Heart right ventricle (tissue), 16 donors: ENCODE data around the gene CNST. TPM values are rescaled to one million over a fixed set of nuclear protein-coding genes. Genes with fewer than 3 reads are reported as not detected.
"Not testable (repeated sequence)": the region's sequence is repeated elsewhere in the genome, so short reads cannot be mapped to it uniquely, and the experiment has no call there.

ENCODE experiments used
- ATAC-seq, 8 donors: fragments of 200-7000 bp; cut with Tn5 transposase; one replicate each; pipeline ENCODE4 v1.9.1; 2020; ENCODE audit warnings: mild to moderate bottlenecking in 8 of 8, moderate library complexity in 8 of 8, moderate number of reproducible peaks in 1 of 8
- DNase-seq, 2 donors: peaks; one replicate each; pipeline ENCODE4 v3.0.0-alpha.2; 2020
- H3K27ac ChIP-seq, 10 donors: fragments of 200-600 bp; sonication (generic) in 2 of 10; one replicate each; pipeline versions ENCODE4 v1.5.0 to v1.8.0; 2020 to 2022; ENCODE audit warnings: mild to moderate bottlenecking in 3 of 10
- H3K27me3 ChIP-seq, 7 donors: fragments of 200-600 bp; one replicate each; pipeline ENCODE4 v1.8.0; 2021 to 2022; ENCODE audit warnings: mild to moderate bottlenecking in 2 of 7
- H3K36me3 ChIP-seq, 9 donors: fragments of 200-600 bp; sonication (generic) in 1 of 9; one replicate each; pipeline versions ENCODE4 v1.5.0 to v1.8.0; 2020 to 2022; ENCODE audit warnings: mild to moderate bottlenecking in 2 of 9
- H3K4me1 ChIP-seq, 9 donors: fragments of 200-600 bp; sonication (generic) in 1 of 9; one replicate each; pipeline versions ENCODE4 v1.5.0 to v1.8.0; 2020 to 2022; ENCODE audit warnings: mild to moderate bottlenecking in 4 of 9
- H3K4me3 ChIP-seq, 10 donors: fragments of 200-600 bp; sonication (generic) in 2 of 10; one replicate each; pipeline versions ENCODE4 v1.5.0 to v1.8.0; 2020 to 2022; ENCODE audit warnings: mild to moderate bottlenecking in 7 of 10, moderate library complexity in 2 of 10
- H3K9me3 ChIP-seq, 11 donors: fragments of 200-600 bp in 10 of 11; sonication (generic) in 2 of 11; one replicate each; pipeline versions ENCODE4 v1.5.0 to v1.8.0; 2013 to 2022; ENCODE audit warnings: mild to moderate bottlenecking in 2 of 11, control low read depth in 1 of 11, moderate library complexity in 1 of 11
- WGBS, 2 donors: extraction: QIAGEN DNeasy Blood & Tissue Kit; methylation state at CpG; one replicate each; pipeline ENCODE4 v1.1.7; 2013; ENCODE audit warnings: inconsistent platforms in 1 of 2; 5-methylcytosine and 5-hydroxymethylcytosine counted together
- intact Hi-C, 10 donors: fragments of 100-400 bp; cut with DNase I; formaldehyde crosslinking; loops; one replicate each; pipeline versions ENCODE4 v1.11.1 to v1.14.2; 2022
- polyA plus RNA-seq, 2 donors: library from polyadenylated mRNA; stranded (reverse); fragments of 200-250 nt; gene quantifications; one replicate each; pipeline ENCODE4 v1.2.3, GENCODE V29; 2013
- total RNA-seq, 10 donors: library from RNA; stranded (reverse); fragmentation: NEBNext Ultra II Directional in 3 of 10; extraction: Animal tissue kit (Norgen Biotek cat#: 25700) in 3 of 10; gene quantifications; one replicate each; pipeline versions ENCODE4 v1.2.1 to v1.2.4, GENCODE V29; 2021 to 2023
- TF ChIP-seq, protein P1 (sequence below), 9 donors: fragments of 200-600 bp; sonication (generic) in 2 of 9; IDR thresholded peaks; one replicate each; pipeline versions ENCODE4 v1.5.0 to v1.8.0; 2021 to 2022; ENCODE audit warnings: antibody characterized with exemption in 9 of 9, mild to moderate bottlenecking in 5 of 9, moderate library complexity in 1 of 9
- donor health status: Arrhythmogenic right ventricular cardiomyopathy.
- donor health status: ischemic (EF 13 %, LVEDD 7.1; RV severe dilation, severe dysfunction).
- donor health status: healthy with polysubstance abuse.
- donor health status: DM: no; HTN: yes; CAD: no.
- donor health status: DM: no; HTN: no; CAD: no.
- donor health status: ischemic (EF 25% LVEDD 6.9; RV normal size, moderate dysfunction).
- donor health status: ischemic (EF 25% LVEDD 5.7; RV mildly dilated, moderate dysfunction).
- donor health status: healthy.
- donor health status: DM: yes; HTN: yes; CAD: no.
- donor health status: Ischemic cardiomyopathy.
- donor health status: ischemic (EF 35%, LVEDD 5.7; RV mildly dilated, moderate dysfunction).
- donor health status: nonischemic (EF 11% LVEDD 7.7; RV severe dilation, severe dysfunction).
- donor health status: DM: yes; HTN: yes; CAD: no.
- donor health status: PGD.
- donor health status: ischemic (EF 29% LVEDD 5.4; RV normal size, mild dysfunction).
- donor health status: nonischemic (EF 23%, LVEDD 6.1; RV moderate dilation, normal function).

CNST gene
- total and polyA plus RNA-seq, 12 donors = 5.6 to 24.4 (median 14.7) TPM

DNA sequence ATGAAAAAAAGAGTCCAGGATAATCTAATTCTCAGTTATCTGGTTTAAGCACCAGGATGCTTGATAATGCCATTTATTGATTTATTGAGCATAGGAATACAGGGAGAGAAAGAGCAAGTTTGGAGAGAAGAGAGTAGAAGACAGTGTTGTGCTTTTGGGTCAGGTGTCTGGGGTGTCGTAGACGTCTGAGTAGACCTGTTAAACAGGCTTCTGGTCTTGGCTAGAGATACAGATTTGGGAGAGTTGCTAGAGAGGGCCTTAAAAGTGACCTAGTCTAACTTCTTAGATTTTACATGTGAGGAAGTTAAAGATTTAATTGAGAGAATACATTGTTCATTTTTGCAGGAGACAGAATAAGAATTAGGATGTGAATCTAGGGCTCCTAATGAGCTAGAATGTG, 34.3 kb downstream of the CNST start:
- no peaks in the 10 kb centered on the region for H3K27me3 ChIP-seq
- no peak overlapping the region for H3K27ac ChIP-seq
- WGBS, 2 donors = 89 to 92% methylated on average over 2 of the region's 2 CpGs
- TF ChIP-seq, protein P1, sequence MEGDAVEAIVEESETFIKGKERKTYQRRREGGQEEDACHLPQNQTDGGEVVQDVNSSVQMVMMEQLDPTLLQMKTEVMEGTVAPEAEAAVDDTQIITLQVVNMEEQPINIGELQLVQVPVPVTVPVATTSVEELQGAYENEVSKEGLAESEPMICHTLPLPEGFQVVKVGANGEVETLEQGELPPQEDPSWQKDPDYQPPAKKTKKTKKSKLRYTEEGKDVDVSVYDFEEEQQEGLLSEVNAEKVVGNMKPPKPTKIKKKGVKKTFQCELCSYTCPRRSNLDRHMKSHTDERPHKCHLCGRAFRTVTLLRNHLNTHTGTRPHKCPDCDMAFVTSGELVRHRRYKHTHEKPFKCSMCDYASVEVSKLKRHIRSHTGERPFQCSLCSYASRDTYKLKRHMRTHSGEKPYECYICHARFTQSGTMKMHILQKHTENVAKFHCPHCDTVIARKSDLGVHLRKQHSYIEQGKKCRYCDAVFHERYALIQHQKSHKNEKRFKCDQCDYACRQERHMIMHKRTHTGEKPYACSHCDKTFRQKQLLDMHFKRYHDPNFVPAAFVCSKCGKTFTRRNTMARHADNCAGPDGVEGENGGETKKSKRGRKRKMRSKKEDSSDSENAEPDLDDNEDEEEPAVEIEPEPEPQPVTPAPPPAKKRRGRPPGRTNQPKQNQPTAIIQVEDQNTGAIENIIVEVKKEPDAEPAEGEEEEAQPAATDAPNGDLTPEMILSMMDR (IDR thresholded peaks at IDR 0.05) = no peak
- H3K4me1 ChIP-seq = peaks cover 2 to 31% (median 22%) of the 10 kb centered on the region in 9 donors
- intact Hi-C loops = no loop called here
- no peak overlapping the region for H3K4me3 ChIP-seq
- H3K9me3 ChIP-seq = peaks cover 0 to 5% (median 0%) of the 10 kb centered on the region in 11 donors
- ATAC-seq (no peak), DNase-seq (no peak)
- peaks cover 0 to 4% (median 0%) of the 10 kb centered on the region in 9 donors for H3K36me3 ChIP-seq

GRCh38 chr1:246602194-246602593, 35.9 kb downstream of the CNST start:
- Histone ChIP-seq H3K4me1 (peaks cover 2 to 22% (median 17%) of the 10 kb centered on the region in 9 donors), H3K9me3 (peaks cover 0 to 5% (median 0%) of the 10 kb centered on the region in 11 donors), H3K27me3 (no peaks in the 10 kb centered on the region), H3K27ac (no peak overlapping the region), H3K4me3 (no peak overlapping the region), H3K36me3 (no peaks in the 10 kb centered on the region)
- WGBS, 2 donors = 90 to 95% methylated on average over 3 of the region's 3 CpGs
- TF ChIP-seq, protein P1 (IDR thresholded peaks at IDR 0.05) = no peak
- intact Hi-C loops = no loop called here
- ATAC-seq = no peak
- no peak for DNase-seq

GRCh38 chr1:246605231-246605630, 39.0 kb downstream of the CNST start:
- intact Hi-C loops = loop anchor here in 3 of 10 donors (5.0 kb wide), 2 partner anchors 33 to 38 kb away; partner anchors contain the start of genes CNST (in 2 of the 3) and TFB2M (in 2 of the 3)
- H3K9me3 ChIP-seq, H3K36me3 ChIP-seq, DNase-seq, ATAC-seq, H3K4me3 ChIP-seq, H3K27me3 ChIP-seq, H3K27ac ChIP-seq: not testable (repeated sequence)
- 98 to 99% methylated on average over 19 of the region's 19 CpGs for WGBS, 2 donors
- H3K4me1 ChIP-seq = peaks cover 0 to 30% (median 23%) of the 10 kb centered on the region in 9 donors

- TF ChIP-seq, protein P1 (IDR thresholded peaks at IDR 0.05) = no peak
- intact Hi-C loops = loop anchor here in 3 of 10 donors (5.0 kb wide), 2 partner anchors 35 to 40 kb away; partner anchors contain the start of genes CNST (in 2 of the 3) and TFB2M (in 2 of the 3)
Observed at GRCh38 chr1:246607462-246607861, 41.2 kb downstream of the CNST start.

More at GRCh38 chr1:246607462-246607861, 41.2 kb downstream of the CNST start:
- ATAC-seq = peak in 3 of 8 donors; percentile 48 to 60 (median 56)
- Histone ChIP-seq H3K4me1 (peaks cover 0 to 48% (median 25%) of the 10 kb centered on the region in 9 donors), H3K27ac (peak overlapping the region in 5 of 10 donors; percentile 39 to 77 (median 59)), H3K36me3 (no peaks in the 10 kb centered on the region), H3K9me3 (peaks cover 0 to 5% (median 0%) of the 10 kb centered on the region in 11 donors), H3K27me3 (no peaks in the 10 kb centered on the region), H3K4me3 (no peak overlapping the region)
- no peak for DNase-seq
- WGBS, 2 donors = 81 to 86% methylated on average over 19 of the region's 19 CpGs
